ENCODE results near the gene RIC1.
"Not testable (repeated sequence)": the region's sequence is repeated elsewhere in the genome, so short reads cannot be mapped to it uniquely, and the experiment has no call there.

The RIC1 gene

DNA sequence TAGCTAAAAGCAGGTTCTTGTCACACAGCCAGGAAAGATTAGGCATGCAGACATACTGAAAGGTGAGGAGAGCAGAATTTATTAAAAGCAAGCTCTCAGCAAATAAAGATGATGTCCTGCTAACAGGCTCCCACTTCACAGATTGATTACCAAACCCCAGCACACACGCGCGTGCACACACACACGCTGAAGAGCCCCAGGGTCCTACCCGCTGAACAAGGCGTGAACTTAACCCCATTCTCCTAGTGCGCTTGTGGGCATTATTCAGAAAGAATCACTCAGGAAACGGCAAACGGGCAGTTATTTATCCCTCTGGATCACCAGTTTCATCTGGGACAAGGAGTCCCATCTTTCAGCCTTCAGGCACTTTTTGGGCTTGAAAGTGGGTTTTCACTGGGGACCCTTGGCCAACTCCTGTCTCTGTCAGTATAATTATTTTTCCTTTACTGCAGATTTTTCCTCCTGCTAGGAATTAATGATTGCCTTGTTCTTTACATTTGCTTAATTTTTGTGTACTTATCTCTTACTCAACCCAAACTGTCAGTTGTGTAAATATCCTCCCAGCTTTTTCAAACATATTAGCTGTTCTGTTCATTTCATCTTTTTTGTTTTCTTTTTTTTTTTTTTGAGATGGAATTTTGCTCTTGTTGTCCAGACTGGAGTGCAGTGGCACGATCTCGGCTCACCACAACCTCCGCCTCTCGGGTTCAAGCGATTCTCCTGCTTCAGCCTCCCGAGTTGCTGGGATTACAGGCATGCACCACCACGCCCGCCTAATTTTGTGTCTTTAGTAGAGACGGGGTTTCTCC lies 92.6 kb downstream of the RIC1 start:
- H3K4me3 ChIP-seq (ENCODE audit: low read length): no peak overlapping the region
- TF ChIP-seq, protein P1, sequence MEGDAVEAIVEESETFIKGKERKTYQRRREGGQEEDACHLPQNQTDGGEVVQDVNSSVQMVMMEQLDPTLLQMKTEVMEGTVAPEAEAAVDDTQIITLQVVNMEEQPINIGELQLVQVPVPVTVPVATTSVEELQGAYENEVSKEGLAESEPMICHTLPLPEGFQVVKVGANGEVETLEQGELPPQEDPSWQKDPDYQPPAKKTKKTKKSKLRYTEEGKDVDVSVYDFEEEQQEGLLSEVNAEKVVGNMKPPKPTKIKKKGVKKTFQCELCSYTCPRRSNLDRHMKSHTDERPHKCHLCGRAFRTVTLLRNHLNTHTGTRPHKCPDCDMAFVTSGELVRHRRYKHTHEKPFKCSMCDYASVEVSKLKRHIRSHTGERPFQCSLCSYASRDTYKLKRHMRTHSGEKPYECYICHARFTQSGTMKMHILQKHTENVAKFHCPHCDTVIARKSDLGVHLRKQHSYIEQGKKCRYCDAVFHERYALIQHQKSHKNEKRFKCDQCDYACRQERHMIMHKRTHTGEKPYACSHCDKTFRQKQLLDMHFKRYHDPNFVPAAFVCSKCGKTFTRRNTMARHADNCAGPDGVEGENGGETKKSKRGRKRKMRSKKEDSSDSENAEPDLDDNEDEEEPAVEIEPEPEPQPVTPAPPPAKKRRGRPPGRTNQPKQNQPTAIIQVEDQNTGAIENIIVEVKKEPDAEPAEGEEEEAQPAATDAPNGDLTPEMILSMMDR (conservative IDR thresholded peaks at IDR 0.05; ENCODE audit: low read length): no peak
- no peak for DNase-seq (ENCODE audit: low read depth)

- H3K4me3 ChIP-seq (ENCODE audit: low read length); DNase-seq (ENCODE audit: low read depth): not testable (repeated sequence)
Measured at GRCh38 chr9:5722679-5723078, 93.8 kb downstream of the RIC1 start.

GRCh38 chr9:5735072-5735471 lies 106.2 kb downstream of the RIC1 start:
- TF ChIP-seq, protein P1 (conservative IDR thresholded peaks at IDR 0.05; ENCODE audit: low read length): no peak
- no peak for DNase-seq (ENCODE audit: low read depth)

GRCh38 chr9:5736563-5737346 lies 107.8 kb downstream of the RIC1 start:
- no peak overlapping the region for H3K4me3 ChIP-seq (ENCODE audit: low read length)
- DNase-seq (ENCODE audit: low read depth): no peak
- TF ChIP-seq, protein P1 (conservative IDR thresholded peaks at IDR 0.05; ENCODE audit: low read length): no peak

More at GRCh38 chr9:5735072-5735471, 106.2 kb downstream of the RIC1 start:
- H3K4me3 ChIP-seq (ENCODE audit: low read length): no peak overlapping the region

DNA sequence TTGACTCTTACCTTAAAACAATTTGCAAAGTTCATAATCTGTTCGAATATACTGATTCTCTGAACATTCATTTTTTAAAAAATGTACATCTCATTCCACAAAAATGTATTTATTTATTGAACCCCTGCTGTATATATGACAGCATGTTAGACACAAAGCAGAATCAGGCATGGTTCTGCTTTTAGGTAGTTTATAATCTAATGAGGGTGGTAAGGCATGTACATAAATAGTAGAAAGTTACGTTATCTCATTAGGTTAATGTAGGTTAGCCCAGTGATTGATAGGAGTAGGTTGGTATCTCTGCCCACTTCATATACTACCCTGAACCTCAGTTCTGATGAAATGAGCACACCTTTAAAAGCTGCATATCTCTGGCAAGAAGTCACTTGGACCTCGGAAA lies 114.2 kb downstream of the RIC1 start:
- H3K4me3 ChIP-seq (ENCODE audit: low read length): no peak overlapping the region
- no peak for DNase-seq (ENCODE audit: low read depth)
- TF ChIP-seq, protein P1 (conservative IDR thresholded peaks at IDR 0.05; ENCODE audit: low read length): no peak

DNA sequence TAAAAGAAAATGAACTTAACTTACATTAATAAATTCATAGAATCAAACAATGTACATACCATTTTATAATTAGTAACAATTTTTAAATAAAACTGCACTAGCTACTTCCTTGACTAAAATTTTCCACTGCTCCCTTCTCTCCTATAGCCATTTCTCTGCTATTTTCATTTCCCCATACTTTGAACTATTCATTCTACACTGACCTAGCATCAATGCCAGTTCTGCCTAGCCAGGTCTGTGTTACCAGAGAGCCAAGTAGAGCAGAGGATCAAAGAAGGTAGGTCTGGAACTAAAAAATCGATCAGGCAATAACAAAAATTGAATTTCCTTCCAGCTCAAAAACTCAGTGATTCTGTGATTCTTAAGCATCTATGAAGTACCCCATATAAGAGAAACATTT lies 119.5 kb downstream of the RIC1 start:
- H3K4me3 ChIP-seq (ENCODE audit: low read length): no peak overlapping the region
- TF ChIP-seq, protein P1 (conservative IDR thresholded peaks at IDR 0.05; ENCODE audit: low read length): no peak
- no peak for DNase-seq (ENCODE audit: low read depth)

DNA sequence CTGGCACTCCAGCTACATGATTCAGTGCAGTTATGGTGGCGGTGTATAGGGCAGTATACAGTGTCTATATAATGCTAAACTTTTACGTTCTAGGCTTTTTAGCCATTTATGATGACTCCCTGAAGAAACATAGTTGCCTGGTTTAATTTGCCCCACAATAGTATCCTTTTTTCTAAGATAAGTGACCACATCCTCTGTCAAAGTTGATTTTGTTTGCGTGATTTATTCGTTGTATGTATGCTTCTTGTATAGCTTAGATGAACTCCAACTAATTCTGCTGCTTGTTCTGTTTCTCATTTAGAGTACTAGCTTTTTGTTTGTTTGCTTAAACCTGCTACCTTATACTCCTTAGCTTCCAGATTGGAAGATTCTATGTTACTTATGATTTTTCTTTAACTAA lies 120.4 kb downstream of the RIC1 start:
- TF ChIP-seq, protein P1 (conservative IDR thresholded peaks at IDR 0.05; ENCODE audit: low read length): no peak
- no peak for DNase-seq (ENCODE audit: low read depth)
- H3K4me3 ChIP-seq (ENCODE audit: low read length): no peak overlapping the region
